Fibroblast of the aortic adventitia (primary cell): ENCODE data around the gene HSPA4. TPM values are rescaled to one million over a fixed set of nuclear protein-coding genes. Genes with fewer than 3 reads are reported as not detected.
A peak's percentile ranks its signal among the peaks of the same experiment; 100 is the strongest.
"Not testable (repeated sequence)": the region's sequence is repeated elsewhere in the genome, so short reads cannot be mapped to it uniquely, and the experiment has no call there.

ENCODE experiments used
- DNase-seq: peaks from one replicate; pipeline ENCODE4 v3.0.0-alpha.2; 2010; ENCODE audit warnings: low read depth
- H3K4me3 ChIP-seq: 2 replicates; pipeline ENCODE4 v1.5.1; 2011; ENCODE audit warnings: low read depth, mild to moderate bottlenecking, control low read depth, low read length, moderate library complexity
- CTCF ChIP-seq: IDR thresholded peaks from 2 replicates; pipeline ENCODE4 v1.5.1; 2011; ENCODE audit warnings: mild to moderate bottlenecking, low read length, control low read depth, inconsistent platforms; ENCODE audit not compliant: insufficient read depth
- total RNA-seq: library from RNA; depleted of rRNA; stranded (reverse); fragments of >200 nt; gene quantifications from 2 replicates; pipeline ENCODE4 v1.2.3, GENCODE V29; 2012; ENCODE audit warnings: low replicate concordance

HSPA4 gene
- total RNA-seq, 1 donor, result 128 TPM

GRCh38 chr5:133129950-133130349 lies 78.1 kb downstream of the HSPA4 start:
- no peak for TF ChIP-seq CTCF

GRCh38 chr5:133130387-133131118 lies 78.7 kb downstream of the HSPA4 start:
- no peak overlapping the region for H3K4me3 ChIP-seq
- DNase-seq, result peak; percentile 15
- no peak for TF ChIP-seq CTCF

More at GRCh38 chr5:133129950-133130349, 78.1 kb downstream of the HSPA4 start:
- no peak overlapping the region for H3K4me3 ChIP-seq
- no peak for DNase-seq

- TF ChIP-seq CTCF, result no peak
- H3K4me3 ChIP-seq, result no peak overlapping the region
- DNase-seq, result no peak
Measured at GRCh38 chr5:133132717-133133116, 80.9 kb downstream of the HSPA4 start.

GRCh38 chr5:133133241-133133640 lies 81.4 kb downstream of the HSPA4 start:
- H3K4me3 ChIP-seq, DNase-seq: not testable (repeated sequence)

- not testable (repeated sequence) for H3K4me3 ChIP-seq, DNase-seq
Measured at GRCh38 chr5:133136890-133137289, 85.1 kb downstream of the HSPA4 start.

- DNase-seq, result no peak
- no peak overlapping the region for H3K4me3 ChIP-seq
- no peak for TF ChIP-seq CTCF
Measured at GRCh38 chr5:133140311-133140710, 88.5 kb downstream of the HSPA4 start.

GRCh38 chr5:133141746-133142145 lies 89.9 kb downstream of the HSPA4 start:
- no peak overlapping the region for H3K4me3 ChIP-seq
- TF ChIP-seq CTCF, result no peak
- no peak for DNase-seq

- no peak overlapping the region for H3K4me3 ChIP-seq
- no peak for DNase-seq
- TF ChIP-seq CTCF, result no peak
Measured at GRCh38 chr5:133142782-133143181, 91.0 kb downstream of the HSPA4 start.
